SK-N-MC (cell line): ENCODE data around the gene TIMM44.
"Not testable (repeated sequence)": the region's sequence is repeated elsewhere in the genome, so short reads cannot be mapped to it uniquely, and the experiment has no call there.

ENCODE experiments used
- DNase-seq: peaks from one replicate; pipeline ENCODE4 v3.0.0-alpha.2; 2011; ENCODE audit warnings: low read depth, low spot score
- H3K27ac ChIP-seq: fragments of 200-600 bp; sonication (generic); 2 replicates; pipeline ENCODE4 v1.5.1; 2016; ENCODE audit warnings: mixed run types
- H3K36me3 ChIP-seq: fragments of 200-600 bp; sonication (generic); 2 replicates; pipeline ENCODE4 v1.6.1; 2017; ENCODE audit warnings: antibody characterized with exemption, low read length, mixed read lengths; ENCODE audit not compliant: insufficient read depth
- H3K4me3 ChIP-seq: fragments of 200-600 bp; sonication (generic); 2 replicates; pipeline ENCODE4 v1.5.1; 2016
- H3K9ac ChIP-seq: fragments of 200-600 bp; sonication (generic); 2 replicates; pipeline ENCODE4 v1.8.0; 2017; ENCODE audit warnings: mixed run types, mixed read lengths; ENCODE audit not compliant: insufficient read length
- H3K9me3 ChIP-seq: fragments of 200-600 bp; sonication (generic); 2 replicates; pipeline ENCODE4 v1.6.1; 2017; ENCODE audit warnings: low read depth, mild to moderate bottlenecking, antibody characterized with exemption, low read length, moderate library complexity, mixed read lengths
- EZH2 ChIP-seq: fragments of 200-600 bp; sonication (generic); IDR thresholded peaks from one replicate; pipeline ENCODE4 v1.6.1; 2017; ENCODE audit warnings: antibody characterized with exemption
- FOXP2 ChIP-seq: optimal IDR thresholded peaks from 2 replicates; pipeline ENCODE3; 2011; ENCODE audit warnings: mild to moderate bottlenecking, moderate library complexity; ENCODE audit not compliant: insufficient read depth; ENCODE audit errors: extremely low read length, control extremely low read depth
- POLR2AphosphoS5 ChIP-seq: IDR thresholded peaks from 2 replicates; pipeline ENCODE4 v1.6.1; 2012; ENCODE audit warnings: mild to moderate bottlenecking, low read depth, low read length, borderline replicate concordance

Gene TIMM44

DNA sequence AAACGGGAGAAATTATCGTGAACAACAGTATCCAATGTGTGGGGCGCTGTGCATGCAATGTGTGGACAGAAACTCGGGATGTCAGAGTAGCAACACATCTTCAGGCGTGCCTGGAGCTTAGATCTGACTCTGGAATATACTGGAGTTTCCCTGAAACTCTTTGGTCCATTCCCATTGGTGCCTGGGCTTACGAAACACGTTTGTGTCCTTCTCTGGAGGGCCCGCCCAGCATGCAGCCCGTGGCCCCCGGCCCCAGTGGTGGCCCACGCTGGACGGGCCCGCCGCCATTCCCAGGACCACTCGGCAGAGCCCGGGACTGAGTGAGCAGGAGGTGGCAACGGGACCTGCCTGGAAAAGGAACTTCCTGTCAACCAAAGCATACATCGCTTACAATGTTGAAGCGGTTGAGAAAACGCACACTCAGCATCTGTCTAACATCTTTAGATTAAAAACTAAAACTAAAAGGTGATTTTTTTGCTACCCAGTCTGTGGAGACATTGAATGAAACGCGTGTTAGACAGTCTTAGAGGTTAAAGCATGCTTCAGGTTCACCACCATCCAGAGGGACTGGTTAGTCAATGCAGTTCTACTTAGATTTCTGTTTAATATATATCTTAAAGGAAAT, 19.3 kb upstream of the TIMM44 start:
- Histone ChIP-seq H3K4me3 (no peak overlapping the region), H3K27ac (no peak overlapping the region; the same call in 1 of the 2 replicates), H3K9me3 (no peaks in the 10 kb centered on the region), H3K36me3 (peaks cover 53% of the 10 kb centered on the region), H3K9ac (no peak overlapping the region)
- no peak for DNase-seq
- TF ChIP-seq EZH2 = no peak

DNA sequence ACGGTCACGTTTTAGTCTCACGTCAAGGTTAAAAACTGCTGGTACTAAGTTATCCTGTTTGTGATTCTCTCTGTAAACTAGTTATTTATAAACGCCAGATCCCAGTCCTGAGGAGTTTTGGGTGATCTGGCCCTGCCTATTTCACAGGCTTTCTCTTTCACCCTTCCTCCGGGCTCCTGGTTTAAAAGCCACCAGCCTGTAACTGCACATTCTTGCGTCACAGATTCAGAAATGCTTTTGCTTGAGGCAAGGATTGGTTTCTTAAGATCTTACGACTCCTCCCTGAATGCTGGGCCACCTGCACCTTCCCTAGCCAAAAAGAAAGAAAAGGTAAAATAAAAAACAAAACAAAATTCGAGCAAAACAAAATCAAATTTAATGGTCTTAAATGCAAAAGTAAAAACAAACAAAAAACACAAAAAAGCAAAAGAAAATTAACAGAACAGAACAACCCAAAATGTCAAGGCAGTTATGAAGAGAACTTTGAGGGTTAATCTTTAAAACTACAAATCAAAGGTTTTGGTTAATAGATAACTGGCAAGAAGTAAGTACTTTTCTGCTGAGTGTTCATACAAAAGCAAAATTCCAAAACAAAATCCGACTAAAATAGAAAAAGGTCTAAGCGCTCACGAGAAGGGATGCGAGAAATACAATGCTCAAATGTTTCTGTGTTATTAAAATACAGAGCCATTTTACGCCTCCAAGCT, 18.6 kb upstream of the TIMM44 start:
- H3K9ac ChIP-seq = no peak overlapping the region
- H3K36me3 ChIP-seq = peaks cover 46% of the 10 kb centered on the region
- H3K4me3 ChIP-seq = no peak overlapping the region
- DNase-seq = no peak
- no peak overlapping the region for H3K27ac ChIP-seq
- TF ChIP-seq FOXP2 = no peak
- TF ChIP-seq POLR2AphosphoS5 = no peak
- TF ChIP-seq EZH2 = no peak
- H3K9me3 ChIP-seq = no peaks in the 10 kb centered on the region

DNA sequence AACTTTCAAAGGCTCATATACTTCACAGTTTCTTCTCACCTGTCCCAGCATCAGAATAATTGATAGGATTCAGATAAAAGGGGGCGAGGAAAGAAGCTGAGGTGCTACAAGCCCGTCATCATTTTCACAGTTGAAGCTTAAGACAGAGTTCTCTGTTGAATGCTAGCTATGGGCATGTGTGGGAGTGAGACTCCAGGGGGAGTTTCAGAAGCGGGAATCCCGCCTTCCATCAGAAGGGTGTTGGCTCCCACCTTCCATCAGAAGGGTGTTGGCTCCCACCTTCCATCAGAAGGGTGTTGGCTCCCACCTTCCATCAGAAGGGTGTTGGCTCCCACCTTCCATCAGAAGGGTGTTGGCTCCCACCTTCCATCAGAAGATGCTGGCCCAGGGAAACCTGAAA, 17.6 kb upstream of the TIMM44 start:
- not testable (repeated sequence) for H3K4me3 ChIP-seq, DNase-seq, H3K27ac ChIP-seq, H3K9me3 ChIP-seq, H3K9ac ChIP-seq
- H3K36me3 ChIP-seq = peaks cover 36% of the 10 kb centered on the region

DNA sequence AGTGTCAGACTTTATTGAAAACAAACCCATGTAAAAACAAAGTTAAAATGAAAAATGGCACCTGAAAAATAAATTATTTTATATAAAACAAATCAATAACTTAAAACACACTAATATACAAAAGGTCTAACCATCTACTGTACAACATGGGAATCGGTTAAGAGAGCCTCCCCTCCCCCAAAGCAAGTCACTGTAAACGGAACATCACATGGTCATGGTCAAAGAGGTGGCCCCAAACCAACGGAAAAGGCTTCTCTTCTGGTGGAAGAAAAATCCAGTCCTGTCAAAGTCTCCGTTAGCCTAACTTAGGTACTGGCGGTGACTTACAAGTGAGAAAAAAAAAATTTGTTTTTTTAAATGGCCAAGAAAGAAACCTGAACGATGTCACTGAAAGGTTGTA, 15.7 kb upstream of the TIMM44 start:
- DNase-seq = no peak
- no peaks in the 10 kb centered on the region for H3K9me3 ChIP-seq
- no peak overlapping the region for H3K27ac ChIP-seq
- no peak overlapping the region for H3K9ac ChIP-seq
- peaks cover 20% of the 10 kb centered on the region for H3K36me3 ChIP-seq
- TF ChIP-seq POLR2AphosphoS5 (no peak), FOXP2 (no peak), EZH2 (no peak)
- no peak overlapping the region for H3K4me3 ChIP-seq

DNA sequence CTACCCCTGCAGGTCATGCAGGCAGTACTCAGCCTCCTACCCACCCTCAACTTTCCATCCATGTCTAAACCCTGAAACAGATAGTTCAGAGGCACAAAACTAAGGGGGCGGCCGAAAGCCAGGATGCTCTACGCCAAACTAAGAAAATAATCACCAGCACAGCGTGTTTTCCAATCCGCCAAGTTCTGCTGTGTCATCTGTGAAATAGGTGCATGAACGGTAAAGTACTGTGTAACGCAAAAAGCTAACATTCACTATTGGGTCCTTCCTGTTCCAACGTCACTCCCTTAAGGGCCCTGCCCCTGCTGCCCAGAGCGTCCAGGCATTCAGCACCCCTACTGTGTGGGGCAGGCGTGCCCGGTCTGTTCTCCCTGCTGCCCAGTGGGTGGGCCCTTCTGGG, 12.2 kb upstream of the TIMM44 start:
- no peaks in the 10 kb centered on the region; the same call in 1 of the 2 replicates for H3K36me3 ChIP-seq

DNA sequence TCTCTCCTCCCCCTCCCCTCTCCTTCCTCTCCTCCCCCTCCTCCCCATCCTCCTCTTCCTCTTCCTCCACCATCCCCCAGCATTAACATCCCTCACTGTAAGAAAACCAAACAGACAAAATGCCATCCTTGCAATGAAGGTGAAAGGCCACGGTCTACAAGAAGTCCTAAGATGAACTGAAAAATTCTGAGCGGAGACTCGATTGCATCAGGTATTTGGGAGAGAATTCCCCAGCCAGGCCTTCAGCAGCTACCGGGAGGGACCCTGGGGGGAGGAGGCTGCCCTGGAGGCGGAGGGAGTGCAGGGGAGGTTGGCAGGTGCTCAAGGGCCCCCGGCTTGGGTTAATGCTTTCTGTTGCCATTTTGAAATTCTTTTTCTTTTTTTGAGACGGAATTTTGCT, 10.1 kb upstream of the TIMM44 start:
- DNase-seq = no peak
- Histone ChIP-seq H3K36me3 (no peaks in the 10 kb centered on the region; the same call in 1 of the 2 replicates), H3K9ac (no peak overlapping the region), H3K4me3 (no peak overlapping the region), H3K9me3 (no peaks in the 10 kb centered on the region), H3K27ac (no peak overlapping the region)
- no peak for TF ChIP-seq POLR2AphosphoS5
- no peak for TF ChIP-seq EZH2
- no peak for TF ChIP-seq FOXP2

More for the DNA sequence above, 12.2 kb upstream of the TIMM44 start:
- DNase-seq = no peak
- H3K9ac ChIP-seq = no peak overlapping the region
- no peak for TF ChIP-seq FOXP2
- no peak for TF ChIP-seq POLR2AphosphoS5
- TF ChIP-seq EZH2 = no peak
- no peaks in the 10 kb centered on the region for H3K9me3 ChIP-seq
- H3K4me3 ChIP-seq = no peak overlapping the region
- no peak overlapping the region for H3K27ac ChIP-seq

DNA sequence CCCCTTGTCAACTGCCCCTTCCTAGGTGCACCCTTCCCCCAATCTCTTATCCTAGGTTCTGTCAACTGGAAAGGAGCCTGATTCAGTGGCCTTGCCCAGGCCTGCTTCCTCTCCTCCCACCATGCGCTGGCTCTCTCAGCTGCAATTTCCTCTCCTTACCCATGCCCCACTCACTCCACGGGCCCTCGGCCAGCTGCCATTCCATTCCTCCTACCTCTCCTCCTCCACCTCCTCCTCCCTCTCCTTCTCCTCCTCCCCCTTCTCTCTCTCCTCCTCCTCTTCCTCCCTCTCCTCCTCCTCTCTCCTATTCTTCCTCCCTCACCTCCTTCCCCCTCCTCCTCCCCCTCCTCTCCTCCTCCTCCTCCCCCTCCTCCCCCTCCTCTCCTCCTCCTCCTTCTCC, 9.6 kb upstream of the TIMM44 start:
- no peak overlapping the region for H3K9ac ChIP-seq
- TF ChIP-seq POLR2AphosphoS5 (no peak), FOXP2 (no peak), EZH2 (no peak)
- no peaks in the 10 kb centered on the region for H3K9me3 ChIP-seq
- DNase-seq = no peak
- no peak overlapping the region for H3K27ac ChIP-seq
- no peak overlapping the region for H3K4me3 ChIP-seq
- H3K36me3 ChIP-seq = no peaks in the 10 kb centered on the region; the same call in 1 of the 2 replicates

DNA sequence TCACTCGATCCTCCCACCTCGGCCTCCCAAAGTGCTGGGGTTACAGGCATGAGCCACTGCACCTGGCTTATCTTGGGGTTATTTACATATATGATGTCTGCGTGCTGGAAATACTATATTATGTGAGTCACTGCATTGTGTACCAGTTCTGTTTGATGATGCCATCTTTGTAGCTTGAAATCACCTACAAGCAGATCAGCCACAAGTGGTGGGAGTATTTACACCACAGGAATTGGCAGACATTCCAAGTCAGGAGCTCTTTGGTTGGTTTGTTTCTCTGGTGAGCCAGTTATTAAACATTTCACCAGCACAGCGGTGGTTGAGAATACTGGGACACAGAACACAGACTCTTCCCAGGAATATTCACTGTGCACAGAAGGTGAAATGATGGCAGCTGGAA, 4.5 kb upstream of the TIMM44 start:
- Histone ChIP-seq H3K27ac (no peak overlapping the region), H3K36me3 (no peaks in the 10 kb centered on the region), H3K9ac (no peak overlapping the region), H3K9me3 (no peaks in the 10 kb centered on the region), H3K4me3 (no peak overlapping the region)
- DNase-seq = no peak
- TF ChIP-seq FOXP2 (no peak), POLR2AphosphoS5 (no peak), EZH2 (no peak)

DNA sequence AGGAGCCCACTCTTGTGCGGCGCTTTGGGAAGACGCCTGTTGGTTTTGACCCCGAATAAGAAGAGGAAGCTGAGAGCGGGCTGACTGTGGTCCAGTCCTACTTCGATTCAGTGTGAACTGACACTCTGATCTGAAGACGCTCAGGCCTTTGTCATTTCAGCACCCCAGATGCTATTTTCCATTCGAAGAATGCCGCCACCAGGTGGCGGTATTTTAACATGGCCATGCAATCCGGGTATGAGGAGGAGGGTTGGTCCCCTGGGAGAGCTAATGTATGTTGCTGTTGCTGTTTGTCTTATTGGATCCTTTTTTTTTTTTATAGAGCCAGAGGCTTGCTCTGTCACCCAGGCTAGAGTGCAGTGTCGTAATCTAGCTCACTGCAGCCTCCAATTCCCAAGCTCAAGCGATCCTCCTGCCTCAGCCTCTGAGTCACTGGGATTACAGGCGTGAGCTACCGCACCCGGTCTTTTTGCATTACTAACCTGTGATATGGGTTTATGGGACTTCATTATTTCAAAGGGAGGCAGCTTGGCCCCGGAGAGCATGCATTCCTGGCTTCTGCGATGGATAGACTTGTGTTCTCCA, 803 bp upstream of the TIMM44 start:
- Histone ChIP-seq H3K9ac (peak overlapping the region; percentile 89), H3K36me3 (peaks cover 28% of the 10 kb centered on the region), H3K4me3 (peak overlapping the region; percentile 86), H3K9me3 (no peaks in the 10 kb centered on the region), H3K27ac (peak overlapping the region; percentile 82)
- DNase-seq = peak; percentile 95
- no peak for TF ChIP-seq EZH2
- no peak; the same call in 1 of the 2 replicates for TF ChIP-seq POLR2AphosphoS5
